OCI-M2 (cell line): Measurements from ENCODE around the gene SLC4A9.

ENCODE experiments used
- DNase-seq: peaks from one replicate; lab custom pipeline; 2025; ENCODE audit not compliant: unreplicated experiment; lab: John Stamatoyannopoulos, UW

SLC4A9 gene, protein sequence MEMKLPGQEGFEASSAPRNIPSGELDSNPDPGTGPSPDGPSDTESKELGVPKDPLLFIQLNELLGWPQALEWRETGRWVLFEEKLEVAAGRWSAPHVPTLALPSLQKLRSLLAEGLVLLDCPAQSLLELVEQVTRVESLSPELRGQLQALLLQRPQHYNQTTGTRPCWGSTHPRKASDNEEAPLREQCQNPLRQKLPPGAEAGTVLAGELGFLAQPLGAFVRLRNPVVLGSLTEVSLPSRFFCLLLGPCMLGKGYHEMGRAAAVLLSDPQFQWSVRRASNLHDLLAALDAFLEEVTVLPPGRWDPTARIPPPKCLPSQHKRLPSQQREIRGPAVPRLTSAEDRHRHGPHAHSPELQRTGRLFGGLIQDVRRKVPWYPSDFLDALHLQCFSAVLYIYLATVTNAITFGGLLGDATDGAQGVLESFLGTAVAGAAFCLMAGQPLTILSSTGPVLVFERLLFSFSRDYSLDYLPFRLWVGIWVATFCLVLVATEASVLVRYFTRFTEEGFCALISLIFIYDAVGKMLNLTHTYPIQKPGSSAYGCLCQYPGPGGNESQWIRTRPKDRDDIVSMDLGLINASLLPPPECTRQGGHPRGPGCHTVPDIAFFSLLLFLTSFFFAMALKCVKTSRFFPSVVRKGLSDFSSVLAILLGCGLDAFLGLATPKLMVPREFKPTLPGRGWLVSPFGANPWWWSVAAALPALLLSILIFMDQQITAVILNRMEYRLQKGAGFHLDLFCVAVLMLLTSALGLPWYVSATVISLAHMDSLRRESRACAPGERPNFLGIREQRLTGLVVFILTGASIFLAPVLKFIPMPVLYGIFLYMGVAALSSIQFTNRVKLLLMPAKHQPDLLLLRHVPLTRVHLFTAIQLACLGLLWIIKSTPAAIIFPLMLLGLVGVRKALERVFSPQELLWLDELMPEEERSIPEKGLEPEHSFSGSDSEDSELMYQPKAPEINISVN

DNA sequence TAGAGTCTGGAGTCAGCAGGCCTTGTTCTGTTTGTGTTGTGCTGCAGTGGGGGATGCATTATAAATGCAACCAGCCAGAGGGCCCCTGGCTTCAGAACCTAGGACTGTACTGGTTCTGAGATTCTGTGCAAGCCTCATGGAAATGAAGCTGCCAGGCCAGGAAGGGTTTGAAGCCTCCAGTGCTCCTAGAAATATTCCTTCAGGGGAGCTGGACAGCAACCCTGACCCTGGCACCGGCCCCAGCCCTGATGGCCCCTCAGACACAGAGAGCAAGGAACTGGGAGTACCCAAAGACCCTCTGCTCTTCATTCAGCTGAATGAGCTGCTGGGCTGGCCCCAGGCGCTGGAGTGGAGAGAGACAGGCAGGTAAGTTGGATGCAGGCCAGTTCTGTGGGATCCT, at the start of gene SLC4A9:
TSS of gene SLC4A9 (plus strand) at position 94 of the 400 bp plus-strand sequence. CDS start at position 137, 43 bp downstream.
- DNase-seq: no peak

DNA sequence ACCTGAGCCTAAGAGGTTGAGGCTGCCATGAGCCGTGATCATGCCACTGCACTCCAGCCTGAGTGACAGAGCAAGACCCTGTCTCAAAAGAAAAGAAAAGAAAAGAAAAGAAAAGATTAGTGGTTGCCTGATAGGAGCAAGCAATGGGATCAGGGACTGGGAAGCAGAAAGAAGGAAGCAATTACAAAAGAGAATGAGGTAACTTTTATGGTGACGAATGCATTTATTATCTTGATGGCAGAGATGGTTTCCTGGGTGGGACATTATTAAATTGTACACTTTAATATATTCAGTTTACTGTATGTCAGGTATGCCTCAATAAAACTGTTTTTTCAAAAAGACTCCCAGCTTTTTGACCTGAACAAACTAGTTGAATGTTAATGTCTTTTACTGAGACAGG, 49.6 kb upstream of the SLC4A9 start:
- no peak for DNase-seq

DNA sequence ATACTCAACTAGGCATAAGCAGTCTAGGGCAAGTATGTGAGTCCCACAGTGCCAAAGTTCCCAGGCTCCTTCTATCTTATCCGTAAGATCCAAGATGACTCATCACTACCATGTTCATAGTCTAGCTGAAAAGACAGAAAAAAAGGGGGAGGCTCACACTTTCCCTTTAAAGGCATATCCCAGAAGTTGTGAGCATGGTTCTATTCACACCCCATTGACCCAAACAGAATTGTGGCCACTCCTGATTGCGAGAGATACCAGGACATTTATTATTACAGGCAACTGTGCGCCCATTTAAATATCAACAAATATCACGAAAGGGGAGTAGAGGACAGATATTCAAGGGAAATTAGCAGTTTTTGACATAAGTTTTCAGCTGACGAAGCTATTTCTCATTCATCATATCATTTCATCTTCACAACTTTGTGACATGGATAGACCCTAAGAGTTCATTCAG, 49.0 kb upstream of the SLC4A9 start:
- no peak for DNase-seq

DNA sequence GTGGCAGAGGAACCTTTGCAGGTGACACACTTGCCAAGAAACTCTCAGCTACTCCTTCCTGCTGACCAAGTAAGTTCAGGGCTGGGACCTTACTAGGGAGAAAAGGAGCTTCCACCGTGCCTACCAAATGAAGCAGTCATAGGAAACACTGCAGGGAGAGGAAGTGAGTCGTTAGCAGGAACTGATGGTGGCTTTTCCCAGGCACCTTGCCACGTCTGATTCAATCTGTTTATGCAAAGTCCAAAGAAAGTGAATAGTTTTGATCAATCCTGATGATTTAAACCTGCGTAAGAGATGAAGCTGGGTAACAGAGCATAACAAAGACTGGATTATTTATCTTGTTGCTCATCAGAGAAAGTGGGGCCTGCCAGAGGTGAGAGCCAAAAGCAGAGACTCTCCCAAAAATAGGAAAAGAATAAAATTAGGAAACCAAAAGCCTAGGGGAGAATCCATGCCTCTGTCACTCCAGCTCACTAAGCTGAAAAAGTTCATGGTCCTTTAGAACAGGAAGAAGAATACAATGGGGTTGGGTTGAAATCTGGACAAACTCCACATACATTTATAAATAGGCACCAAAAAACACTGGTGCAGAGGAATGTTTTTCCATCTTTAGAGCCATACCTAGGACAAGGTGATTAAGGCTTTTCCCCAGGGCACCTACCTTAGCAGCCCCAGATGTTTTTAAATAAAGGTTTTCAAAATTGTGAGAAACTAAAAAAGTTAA, 47.8 kb upstream of the SLC4A9 start:
- no peak for DNase-seq

DNA sequence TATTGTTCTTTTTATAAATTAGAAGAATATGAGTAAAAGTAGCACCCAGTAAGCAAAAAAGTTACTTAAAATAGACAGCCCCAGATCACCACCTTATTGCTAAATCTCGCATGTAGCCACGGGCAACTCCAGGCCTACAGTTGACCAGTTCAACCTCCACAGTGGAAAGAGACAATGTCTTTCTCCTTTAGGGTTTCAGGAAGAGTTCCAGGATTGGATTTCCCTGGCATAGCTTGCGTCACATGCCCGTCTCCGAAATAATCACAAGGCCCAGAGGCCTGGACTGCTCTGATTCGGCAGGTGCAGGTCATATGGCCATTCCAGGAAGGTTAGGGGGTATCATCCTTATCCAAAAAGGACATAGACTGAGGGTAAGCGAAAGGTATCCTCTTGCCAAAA, 47.2 kb upstream of the SLC4A9 start:
- no peak for DNase-seq

DNA sequence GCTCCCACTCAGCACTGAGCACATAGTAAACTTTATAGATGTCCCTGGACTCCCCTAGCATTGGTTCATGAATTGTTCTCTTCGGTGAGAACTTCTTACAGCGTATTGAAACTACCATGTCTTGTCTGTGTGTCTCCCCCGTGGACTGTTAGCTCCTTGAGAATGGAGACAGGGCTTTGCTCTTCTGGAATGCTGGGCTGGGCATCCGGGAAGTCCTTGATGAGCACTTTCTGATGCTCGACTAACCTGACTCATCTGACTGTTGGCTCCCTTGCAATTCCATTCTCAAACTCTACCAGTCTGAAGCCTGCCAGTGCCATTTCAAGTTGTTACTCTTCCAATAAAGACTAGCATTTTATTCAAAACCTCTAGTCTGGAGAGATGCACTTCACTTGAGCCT, 42.1 kb upstream of the SLC4A9 start:
- DNase-seq: no peak

DNA sequence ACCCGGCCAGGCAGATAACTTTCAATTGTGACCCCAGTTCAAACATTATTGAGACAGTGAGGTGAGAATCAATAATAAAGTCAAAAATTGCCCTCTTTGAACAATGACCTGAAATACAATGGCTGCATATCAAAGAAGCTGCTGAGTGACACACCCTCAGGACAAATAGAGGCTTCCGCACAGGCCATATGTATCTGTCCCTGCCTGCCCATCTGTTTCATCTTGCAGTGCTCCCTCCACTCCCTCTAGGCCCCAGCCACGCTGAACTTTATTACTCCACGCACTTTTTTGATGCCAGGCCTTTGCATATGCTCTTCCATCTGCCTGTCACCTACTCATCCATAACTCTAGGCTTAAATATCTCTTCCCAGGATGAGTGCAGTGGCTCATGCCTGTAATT, 41.2 kb upstream of the SLC4A9 start:
- DNase-seq: no peak

DNA sequence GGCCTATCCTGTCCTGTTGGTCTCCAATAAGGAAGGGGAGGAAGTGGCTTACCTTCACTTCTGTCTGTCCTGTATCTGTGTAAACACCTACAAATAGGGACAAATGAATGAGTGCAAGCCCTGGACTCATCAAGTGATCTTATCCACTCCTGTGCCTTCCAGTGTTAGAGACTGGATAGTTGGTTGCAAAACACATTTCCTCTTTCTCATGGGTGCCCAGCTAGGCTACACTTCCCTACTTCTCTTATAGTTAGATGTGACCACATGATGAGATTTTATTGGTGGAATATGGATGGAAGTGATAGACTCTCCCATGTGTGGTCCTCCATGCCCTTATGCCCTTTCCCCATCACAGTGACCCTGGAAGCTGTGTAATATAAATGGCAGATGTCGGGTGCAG, 40.2 kb upstream of the SLC4A9 start:
- no peak for DNase-seq

DNA sequence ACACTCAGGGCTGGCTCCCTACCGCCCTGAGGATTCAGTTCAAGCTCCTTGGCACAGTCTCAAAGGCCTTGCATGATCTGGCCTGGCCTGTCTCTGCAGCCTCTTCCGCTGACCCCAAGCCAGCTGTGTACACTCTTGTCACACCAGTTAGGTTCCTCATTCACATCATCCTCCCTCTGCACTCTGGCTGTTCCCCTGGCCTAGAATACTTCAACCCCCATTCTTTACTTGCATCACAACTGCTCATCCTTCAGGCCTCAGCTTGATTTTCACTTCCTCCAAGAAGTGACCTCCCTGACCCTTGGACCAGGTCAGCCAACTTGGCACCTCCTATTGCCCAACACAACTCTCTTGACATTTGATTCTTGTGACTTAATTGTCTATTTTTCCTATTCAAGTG, 38.2 kb upstream of the SLC4A9 start:
- DNase-seq: no peak

DNA sequence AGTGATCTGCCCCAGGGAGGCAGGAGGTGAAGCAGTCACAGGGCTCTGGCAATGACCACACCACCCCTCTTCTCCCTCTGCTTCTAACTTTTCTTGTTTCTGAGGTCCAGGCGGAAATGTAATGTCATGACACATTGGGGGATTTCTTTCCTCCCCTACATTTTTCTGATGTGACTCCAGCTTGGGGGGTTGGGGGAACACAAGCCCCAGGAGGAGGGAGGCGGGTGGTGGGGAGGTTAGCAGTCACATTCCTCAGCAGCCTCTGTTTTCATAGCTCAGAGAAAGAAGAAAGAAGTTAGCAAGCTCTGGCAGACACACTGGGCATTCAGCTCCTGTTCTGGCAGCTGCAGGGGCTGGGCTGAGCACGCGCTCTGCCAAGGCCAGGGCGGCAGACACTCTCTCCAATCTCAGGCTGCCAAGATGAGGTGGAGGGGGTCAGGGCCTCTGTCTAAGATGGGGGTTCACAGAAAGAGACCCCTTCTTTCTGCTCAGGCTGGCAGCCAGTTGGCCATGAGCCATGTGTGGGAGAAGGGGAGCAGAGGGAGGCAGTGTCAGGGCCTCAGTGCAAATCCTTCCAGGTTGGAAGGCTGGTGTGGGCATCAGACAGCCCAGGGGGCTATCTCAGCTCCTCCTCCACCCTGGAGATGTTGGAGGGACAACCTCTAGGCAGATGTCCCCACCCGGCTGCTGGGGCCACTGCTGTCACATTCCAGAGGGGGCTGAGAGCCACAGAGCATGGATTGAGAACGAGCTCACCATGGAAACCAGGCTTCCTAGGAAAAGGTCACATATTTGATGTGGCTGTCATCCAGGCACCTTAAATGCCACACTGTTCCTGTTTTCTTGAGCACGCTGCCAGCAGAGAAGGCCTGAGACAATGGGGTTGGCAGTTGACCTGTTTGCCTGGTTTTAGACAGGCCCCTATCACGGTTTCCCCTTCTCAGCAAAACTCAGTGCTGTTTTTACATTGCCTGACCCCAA, 37.0 kb upstream of the SLC4A9 start:
- no peak for DNase-seq

DNA sequence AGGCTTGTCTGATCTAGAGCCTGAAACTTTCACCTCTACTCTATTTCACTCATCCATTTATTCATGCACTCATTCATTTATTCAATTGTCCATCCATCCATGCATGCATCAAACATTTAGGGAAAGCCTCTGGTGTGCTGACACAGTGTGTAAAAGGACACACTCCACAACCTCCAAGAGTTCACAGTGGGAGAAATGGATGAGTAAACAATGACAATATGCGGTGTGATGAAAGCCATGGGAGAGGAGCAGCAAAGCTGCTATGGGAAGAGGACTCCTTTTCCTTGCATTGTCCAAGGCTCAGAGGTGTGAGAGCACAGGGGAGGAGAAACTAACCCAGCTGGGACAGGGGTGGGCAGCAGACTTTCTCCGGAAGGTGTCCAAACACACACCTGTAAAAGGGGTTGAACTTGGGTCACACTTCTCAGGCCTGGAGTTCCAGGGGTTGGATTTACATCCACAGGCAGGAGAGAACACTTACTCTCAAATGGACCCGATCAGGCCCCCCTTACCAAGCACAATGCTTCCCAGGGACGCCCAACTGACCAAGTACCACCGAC, 35.9 kb upstream of the SLC4A9 start:
- DNase-seq: no peak

DNA sequence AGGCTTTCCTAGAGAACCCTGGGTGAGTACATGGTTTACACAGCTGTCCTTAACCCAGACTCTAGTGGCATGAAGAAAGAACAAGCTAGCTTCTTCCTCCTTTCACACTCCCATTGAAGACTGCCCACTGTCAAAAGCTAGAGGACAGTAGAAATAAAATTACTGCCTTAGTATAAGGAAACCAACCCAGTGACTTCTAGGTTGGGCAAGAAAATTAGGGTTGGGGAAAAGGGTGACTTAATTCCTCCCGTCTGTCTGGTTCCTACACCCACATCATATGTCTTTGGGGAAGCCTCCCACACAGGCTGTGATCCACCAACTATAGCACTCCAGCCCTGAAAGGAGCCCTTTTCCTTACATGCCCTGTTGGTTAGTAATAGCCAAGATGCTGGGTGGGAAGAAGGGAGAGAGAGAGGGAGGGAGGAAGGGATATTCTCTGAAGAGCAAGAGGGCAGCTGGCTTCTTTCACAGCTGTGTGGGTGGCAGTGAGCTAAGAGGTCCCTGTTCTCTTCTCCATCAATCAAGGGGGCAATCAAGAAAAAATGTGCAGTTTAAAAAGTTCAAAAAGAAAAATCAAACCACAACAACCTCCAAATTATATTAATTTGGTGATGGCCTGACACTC, 35.3 kb upstream of the SLC4A9 start:
- DNase-seq: no peak

DNA sequence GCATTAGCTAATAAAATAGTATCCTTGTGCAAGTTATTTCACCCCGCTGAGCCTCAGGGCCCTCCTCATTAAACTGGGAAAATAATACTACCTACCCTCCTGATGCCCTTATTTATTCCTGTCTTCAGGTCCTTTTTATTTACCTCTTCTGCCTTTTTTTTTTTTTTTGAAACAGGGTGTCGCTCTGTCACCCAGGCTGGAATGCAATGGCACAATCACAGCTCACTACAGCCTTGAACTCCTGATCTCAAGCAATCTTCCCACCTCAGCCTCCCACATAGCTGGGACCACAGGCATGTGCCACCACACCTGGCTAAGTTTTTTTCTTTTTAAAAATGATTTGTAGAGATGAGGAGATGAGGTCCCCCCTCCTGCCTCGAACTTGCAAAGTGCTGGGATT, 34.5 kb upstream of the SLC4A9 start:
- DNase-seq: no peak

DNA sequence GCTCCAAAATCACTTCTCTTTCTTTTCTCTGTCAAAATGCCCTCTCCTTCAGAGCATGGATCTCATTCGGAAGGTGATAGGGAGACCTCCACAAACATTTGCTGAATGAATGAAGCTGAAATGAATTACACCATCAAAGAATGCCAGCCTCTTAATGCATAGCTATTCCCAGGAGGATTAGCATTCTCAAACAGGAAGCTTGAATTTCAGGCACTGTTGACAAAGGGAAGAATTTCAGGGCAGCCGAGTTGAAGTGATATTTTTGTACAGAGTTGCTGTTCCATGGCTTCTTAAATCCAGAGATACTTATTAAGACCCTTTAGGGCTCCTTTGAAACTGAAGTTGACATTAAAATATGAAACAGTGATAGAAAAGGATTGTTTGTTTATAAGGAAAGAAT, 32.4 kb upstream of the SLC4A9 start:
- DNase-seq: no peak

DNA sequence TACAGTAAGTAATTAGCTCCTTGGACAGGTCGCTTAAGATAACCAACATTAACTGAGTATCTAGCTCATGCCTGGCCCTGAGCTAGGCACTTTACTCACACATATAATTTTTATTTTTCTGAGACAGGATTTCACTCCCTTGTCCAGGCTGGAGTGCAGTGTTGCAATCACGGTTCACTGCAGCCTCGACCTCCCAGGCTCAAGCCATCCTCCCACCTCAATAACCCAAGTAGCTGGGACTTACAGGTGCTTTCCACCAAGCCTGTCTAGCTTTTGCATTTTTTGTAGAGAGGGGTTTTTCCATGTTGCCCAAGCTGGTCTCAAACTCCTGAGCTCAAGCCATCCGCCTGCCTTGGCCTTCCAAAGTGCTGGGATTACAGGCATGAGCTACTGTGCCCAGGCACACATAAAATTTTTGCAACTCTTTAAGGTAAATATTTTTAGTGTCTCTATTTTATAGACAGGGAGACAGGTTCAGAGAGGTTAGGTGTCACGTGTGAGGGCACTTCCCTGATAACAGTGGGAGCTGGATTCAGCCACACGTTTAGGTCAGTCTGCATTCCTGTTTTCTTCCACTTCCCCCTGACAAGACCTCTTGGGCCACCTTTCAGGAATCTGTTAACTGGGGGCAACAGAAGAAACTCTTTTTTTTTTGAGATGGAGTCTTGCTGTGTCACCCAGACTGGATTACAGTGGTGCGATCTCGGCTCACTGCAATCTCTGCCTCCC, 31.8 kb upstream of the SLC4A9 start:
- no peak for DNase-seq

DNA sequence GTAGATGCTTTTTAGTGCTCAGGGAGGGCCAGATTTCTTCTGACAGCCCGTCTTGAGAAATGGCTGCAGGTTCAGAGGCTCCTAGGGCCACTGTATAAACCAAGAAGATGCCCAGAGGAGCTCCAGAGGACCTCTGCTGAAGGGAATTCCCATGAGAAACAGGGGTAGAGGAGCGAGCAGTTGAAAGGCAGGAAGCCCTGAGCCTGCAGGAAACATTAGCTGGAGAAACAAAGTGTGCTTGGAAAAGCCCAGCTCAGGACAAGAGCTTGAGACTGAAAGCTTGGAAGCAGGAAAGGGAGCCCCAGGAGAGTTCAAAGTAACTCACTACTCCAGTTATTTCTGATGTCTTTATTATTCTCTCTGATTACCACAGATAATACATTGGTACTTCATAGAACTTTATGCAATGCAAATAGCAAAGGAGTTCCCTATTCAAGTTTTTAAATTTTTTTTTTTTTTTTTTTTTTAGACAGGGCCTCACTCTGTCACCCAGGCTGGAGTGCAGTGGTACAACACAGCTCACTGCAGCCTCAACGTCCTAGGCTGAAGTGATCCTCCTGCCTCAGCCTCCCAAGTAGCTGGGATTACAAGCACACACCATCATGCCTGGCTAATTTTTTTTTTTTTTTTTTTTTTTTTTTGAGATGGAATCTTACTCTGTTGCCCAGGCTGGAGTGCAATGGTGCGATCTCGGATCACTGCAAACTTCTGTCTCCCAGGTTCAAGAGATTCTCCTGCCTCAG, 30.1 kb upstream of the SLC4A9 start:
- DNase-seq: no peak

DNA sequence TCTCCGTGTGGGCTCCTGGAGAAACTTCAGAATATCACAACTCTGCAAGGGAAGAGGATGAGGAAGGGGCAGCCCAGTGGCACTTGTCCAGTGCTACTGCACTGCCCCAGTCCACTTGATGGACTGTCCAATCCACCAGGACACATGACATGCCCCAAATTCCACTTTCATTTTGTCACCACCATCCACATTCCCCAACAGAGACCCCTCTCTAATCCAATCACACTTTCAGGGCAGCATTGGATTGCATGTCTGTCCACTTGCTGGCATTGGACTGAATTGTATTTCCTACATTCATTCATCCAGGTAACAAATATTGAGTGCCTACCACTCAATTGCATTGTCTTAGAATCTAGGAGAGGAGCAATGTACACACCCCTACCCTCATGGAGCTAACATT, 28.4 kb upstream of the SLC4A9 start:
- DNase-seq: no peak

DNA sequence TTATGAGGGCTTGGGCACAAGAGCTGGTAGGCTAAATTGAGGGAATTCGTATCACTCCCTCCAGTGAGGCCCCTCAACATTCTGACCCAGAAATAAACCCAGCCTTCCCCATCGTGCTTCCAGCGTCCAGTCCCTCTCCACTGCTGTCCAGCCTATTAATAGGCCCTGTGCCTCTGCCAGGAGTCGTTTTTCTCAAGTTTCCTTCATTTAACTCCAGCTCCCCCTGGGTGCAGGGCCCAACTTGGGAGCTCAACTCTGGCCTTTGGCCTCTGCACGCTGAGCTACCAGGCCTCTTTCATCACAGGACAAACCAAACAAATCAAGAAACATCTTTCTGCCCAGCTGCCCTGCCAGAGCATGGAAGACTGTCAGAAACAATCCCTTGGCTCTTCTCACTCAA, 23.6 kb upstream of the SLC4A9 start:
- DNase-seq: no peak
